IPS-20b (cell line): Measurements from ENCODE around the gene LRRC38.

ENCODE experiments used
- H3K27ac ChIP-seq: one replicate; pipeline ENCODE4 v1.5.1; 2013; ENCODE audit warnings: low read length
- H3K27me3 ChIP-seq: 2 replicates; pipeline ENCODE4 v1.6.1; 2013; ENCODE audit warnings: mild to moderate bottlenecking, low read length, inconsistent platforms; ENCODE audit not compliant: insufficient read depth
- H3K36me3 ChIP-seq: 2 replicates; pipeline ENCODE4 v1.6.1; 2013; ENCODE audit warnings: low read depth, mild to moderate bottlenecking, inconsistent platforms, low read length, moderate library complexity; ENCODE audit not compliant: insufficient read depth
- H3K4me1 ChIP-seq: 2 replicates; pipeline ENCODE4 v1.6.1; 2013; ENCODE audit warnings: mild to moderate bottlenecking, control low read depth, inconsistent platforms, low read length, moderate library complexity; ENCODE audit not compliant: insufficient read depth
- H3K4me3 ChIP-seq: 2 replicates; pipeline ENCODE4 v1.5.1; 2013; ENCODE audit warnings: mild to moderate bottlenecking, low read length, inconsistent platforms
- H3K9ac ChIP-seq: 2 replicates; pipeline ENCODE4 v1.6.1; 2013; ENCODE audit warnings: low read depth, mild to moderate bottlenecking, inconsistent platforms, low read length, moderate library complexity
- H3K9me3 ChIP-seq: 2 replicates; pipeline ENCODE4 v1.6.1; 2013; ENCODE audit warnings: mild to moderate bottlenecking, low read depth, low read length, inconsistent platforms; ENCODE audit not compliant: insufficient read depth

The LRRC38 gene

GRCh38 chr1:13513063-13513894 is 524 bp downstream of the LRRC38 start:
- peaks cover 7% of the 10 kb centered on the region; the same call in 1 of the 2 replicates for H3K4me1 ChIP-seq
- peaks cover 97% of the 10 kb centered on the region for H3K27me3 ChIP-seq
- no peaks in the 10 kb centered on the region for H3K36me3 ChIP-seq
- peak overlapping the region; percentile 59; the same call in 1 of the 2 replicates for H3K4me3 ChIP-seq
- no peak overlapping the region for H3K9ac ChIP-seq
- H3K27ac ChIP-seq: no peak overlapping the region
- no peaks in the 10 kb centered on the region for H3K9me3 ChIP-seq

DNA sequence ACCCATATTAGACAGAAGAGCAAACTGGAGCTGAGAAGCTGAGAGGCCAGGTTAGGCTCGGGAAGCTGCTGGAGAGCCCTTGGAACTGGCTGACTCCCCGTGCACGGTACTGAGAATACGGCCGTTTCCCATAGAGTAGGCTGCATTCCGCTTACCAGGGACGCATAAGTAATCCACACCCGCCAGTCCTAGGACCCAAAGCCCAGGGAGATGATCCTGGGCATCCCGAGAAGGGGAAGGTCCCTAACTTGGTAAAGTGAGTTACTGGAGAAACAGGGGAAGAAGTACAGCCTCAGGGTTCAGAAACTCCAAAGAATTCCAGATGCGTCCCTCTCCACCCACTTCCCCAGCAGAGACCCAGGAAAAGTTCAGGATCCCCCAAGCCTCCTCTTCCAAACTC is 1.3 kb downstream of the LRRC38 start:
- Histone ChIP-seq H3K9ac (no peak overlapping the region), H3K27ac (no peak overlapping the region), H3K36me3 (no peaks in the 10 kb centered on the region), H3K4me3 (peak overlapping the region; percentile 59), H3K4me1 (peaks cover 7% of the 10 kb centered on the region; the same call in 1 of the 2 replicates), H3K9me3 (no peaks in the 10 kb centered on the region), H3K27me3 (peaks cover 89% of the 10 kb centered on the region)

- H3K4me1 ChIP-seq: peaks cover 7% of the 10 kb centered on the region; the same call in 1 of the 2 replicates
- H3K4me3 ChIP-seq: no peak overlapping the region
- no peak overlapping the region for H3K9ac ChIP-seq
- H3K27ac ChIP-seq: no peak overlapping the region
- peaks cover 70% of the 10 kb centered on the region for H3K27me3 ChIP-seq
- H3K9me3 ChIP-seq: no peaks in the 10 kb centered on the region
- no peaks in the 10 kb centered on the region for H3K36me3 ChIP-seq
Observed at GRCh38 chr1:13510499-13510898, 3.3 kb downstream of the LRRC38 start.

DNA sequence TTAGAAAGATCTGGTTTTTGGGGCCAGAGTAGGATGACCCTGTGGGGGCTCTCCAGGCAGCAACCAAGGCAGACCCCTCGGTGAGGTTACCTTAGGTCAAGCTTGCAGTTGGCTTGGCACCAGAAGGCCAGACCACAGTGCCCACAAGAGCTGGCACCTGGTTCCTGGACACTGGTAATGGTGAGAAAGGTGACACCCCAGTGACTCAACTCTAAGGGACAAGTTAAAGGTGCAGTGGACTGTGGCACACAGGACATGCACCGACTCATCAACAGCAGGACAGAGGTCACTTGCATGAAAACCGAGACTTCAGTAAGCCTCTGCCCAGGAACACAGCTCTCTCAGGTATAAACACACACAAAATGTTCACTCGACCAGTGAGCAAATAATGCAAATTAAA is 6.7 kb downstream of the LRRC38 start:
- peaks cover 44% of the 10 kb centered on the region for H3K27me3 ChIP-seq
- peaks cover 7% of the 10 kb centered on the region; the same call in 1 of the 2 replicates for H3K4me1 ChIP-seq
- no peak overlapping the region for H3K9ac ChIP-seq
- no peak overlapping the region for H3K27ac ChIP-seq
- no peaks in the 10 kb centered on the region for H3K9me3 ChIP-seq
- H3K36me3 ChIP-seq: no peaks in the 10 kb centered on the region
- H3K4me3 ChIP-seq: no peak overlapping the region

DNA sequence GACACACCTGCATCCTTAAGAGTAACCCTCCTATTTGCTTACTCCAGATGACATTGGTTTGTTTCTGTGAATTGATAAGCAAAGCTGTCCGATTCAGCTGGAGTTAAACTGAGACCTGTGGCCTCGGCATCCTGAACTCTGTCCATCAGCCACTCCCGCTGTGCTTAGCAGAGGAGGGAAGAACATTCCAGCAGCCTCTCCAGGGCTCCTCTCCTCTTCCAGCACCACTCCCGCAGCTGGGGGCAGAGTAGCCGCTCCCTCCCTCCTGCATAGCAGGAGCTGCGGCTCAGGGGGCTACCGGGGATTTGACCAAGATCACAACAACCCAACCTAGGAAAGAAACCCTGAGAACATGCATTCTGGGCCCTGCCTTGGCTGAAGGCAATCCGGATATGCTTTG is 8.8 kb downstream of the LRRC38 start:
- H3K27me3 ChIP-seq: peaks cover 24% of the 10 kb centered on the region
- no peak overlapping the region for H3K4me3 ChIP-seq
- no peak overlapping the region for H3K27ac ChIP-seq
- no peak overlapping the region for H3K9ac ChIP-seq
- H3K4me1 ChIP-seq: peaks cover 4% of the 10 kb centered on the region; the same call in 1 of the 2 replicates
- H3K9me3 ChIP-seq: no peaks in the 10 kb centered on the region
- no peaks in the 10 kb centered on the region for H3K36me3 ChIP-seq

DNA sequence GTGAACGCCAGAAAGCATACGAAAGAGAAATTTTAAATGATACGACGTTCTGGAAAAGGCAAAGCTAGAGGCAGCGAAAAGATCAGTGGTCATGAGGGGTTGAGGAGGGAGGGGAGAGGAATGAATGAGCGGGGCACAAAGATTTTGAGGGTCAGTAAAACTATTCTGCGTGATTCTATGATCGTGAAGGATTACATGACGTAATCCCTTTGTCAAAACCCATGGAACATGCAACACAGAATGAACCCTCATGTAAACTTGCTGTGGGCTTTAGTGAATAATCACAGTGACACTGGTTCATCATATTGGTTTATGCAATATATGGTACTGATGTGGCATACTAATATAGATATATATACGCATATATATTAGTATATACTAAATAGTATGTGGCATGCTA is 13.0 kb downstream of the LRRC38 start:
- no peaks in the 10 kb centered on the region; the same call in 1 of the 2 replicates for H3K4me1 ChIP-seq
- H3K27me3 ChIP-seq: peaks cover 9% of the 10 kb centered on the region; the same call in 1 of the 2 replicates
- no peaks in the 10 kb centered on the region for H3K36me3 ChIP-seq
- H3K9me3 ChIP-seq: no peaks in the 10 kb centered on the region
- H3K4me3 ChIP-seq: no peak overlapping the region
- no peak overlapping the region for H3K27ac ChIP-seq
- H3K9ac ChIP-seq: no peak overlapping the region

GRCh38 chr1:13499422-13499821 is 14.4 kb downstream of the LRRC38 start:
- Histone ChIP-seq H3K4me3 (no peak overlapping the region), H3K36me3 (no peaks in the 10 kb centered on the region), H3K9me3 (no peaks in the 10 kb centered on the region), H3K27ac (no peak overlapping the region), H3K9ac (no peak overlapping the region), H3K27me3 (no peaks in the 10 kb centered on the region), H3K4me1 (no peaks in the 10 kb centered on the region; the same call in 1 of the 2 replicates)

GRCh38 chr1:13498553-13498952 is 15.2 kb downstream of the LRRC38 start:
- Histone ChIP-seq H3K27me3 (no peaks in the 10 kb centered on the region), H3K4me3 (no peak overlapping the region), H3K9me3 (no peaks in the 10 kb centered on the region), H3K9ac (no peak overlapping the region), H3K4me1 (no peaks in the 10 kb centered on the region; the same call in 1 of the 2 replicates), H3K36me3 (no peaks in the 10 kb centered on the region), H3K27ac (no peak overlapping the region)

DNA sequence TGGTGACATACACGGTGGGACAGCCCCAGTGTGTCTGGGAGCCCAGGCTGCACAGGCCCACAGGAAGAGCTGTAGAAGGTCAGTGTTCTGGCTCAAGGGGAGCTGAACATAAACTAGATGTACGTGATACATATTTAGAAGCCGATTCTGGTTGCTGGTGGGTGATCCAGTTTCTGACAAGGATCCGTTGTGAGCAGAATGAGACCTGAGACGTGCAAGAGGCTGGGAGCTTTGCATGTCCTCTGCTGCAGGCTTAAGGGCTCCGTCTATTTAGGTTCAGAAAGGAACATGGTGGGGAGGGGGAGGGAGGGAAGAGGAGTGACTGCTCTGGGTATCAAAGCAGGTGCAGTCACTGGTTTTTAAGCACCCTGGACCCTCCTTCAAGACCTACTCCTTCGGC is 18.6 kb downstream of the LRRC38 start:
- Histone ChIP-seq H3K9me3 (no peaks in the 10 kb centered on the region), H3K4me1 (no peaks in the 10 kb centered on the region; the same call in 1 of the 2 replicates), H3K27me3 (no peaks in the 10 kb centered on the region), H3K36me3 (no peaks in the 10 kb centered on the region), H3K27ac (no peak overlapping the region), H3K4me3 (no peak overlapping the region), H3K9ac (no peak overlapping the region)

GRCh38 chr1:13494712-13495111 is 19.1 kb downstream of the LRRC38 start:
- Histone ChIP-seq H3K27ac (no peak overlapping the region), H3K4me3 (no peak overlapping the region), H3K36me3 (no peaks in the 10 kb centered on the region), H3K9ac (no peak overlapping the region), H3K9me3 (no peaks in the 10 kb centered on the region), H3K4me1 (no peaks in the 10 kb centered on the region; the same call in 1 of the 2 replicates), H3K27me3 (no peaks in the 10 kb centered on the region)

DNA sequence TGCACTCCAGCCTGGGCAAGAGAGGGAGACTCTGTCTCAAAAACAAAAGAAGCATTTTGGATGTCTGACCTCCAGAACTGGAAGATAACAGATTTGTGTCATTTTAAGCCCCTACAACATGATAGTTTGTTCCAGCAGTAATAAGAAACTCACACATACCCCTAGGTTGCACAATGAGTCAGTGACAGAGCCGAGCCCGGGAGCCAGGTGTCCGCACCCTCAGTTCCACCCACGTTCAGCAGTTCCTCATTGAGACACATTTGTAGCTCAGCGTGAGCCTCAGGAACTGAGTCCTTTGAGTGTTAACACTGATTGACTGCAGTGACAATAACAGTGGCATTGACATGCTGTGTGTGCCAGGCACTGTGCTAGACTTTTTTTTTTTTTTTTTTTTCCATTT is 19.8 kb downstream of the LRRC38 start:
- Histone ChIP-seq H3K4me3 (no peak overlapping the region), H3K9me3 (no peaks in the 10 kb centered on the region), H3K27me3 (no peaks in the 10 kb centered on the region), H3K27ac (no peak overlapping the region), H3K9ac (no peak overlapping the region), H3K36me3 (no peaks in the 10 kb centered on the region), H3K4me1 (no peaks in the 10 kb centered on the region; the same call in 1 of the 2 replicates)

GRCh38 chr1:13492711-13493110 is 21.1 kb downstream of the LRRC38 start:
- no peaks in the 10 kb centered on the region for H3K36me3 ChIP-seq
- H3K4me1 ChIP-seq: no peaks in the 10 kb centered on the region
- no peaks in the 10 kb centered on the region for H3K9me3 ChIP-seq
- H3K4me3 ChIP-seq: no peak overlapping the region
- no peak overlapping the region for H3K9ac ChIP-seq
- H3K27ac ChIP-seq: no peak overlapping the region
- no peaks in the 10 kb centered on the region for H3K27me3 ChIP-seq
